Endothelial cell of umbilical vein (primary cell): ENCODE data around the gene SPIRE1. TPM values are rescaled to one million over a fixed set of nuclear protein-coding genes. Genes with fewer than 3 reads are reported as not detected.

Source experiments
- BruUV-seq: library from RNA; stranded (reverse); fragments of 400-500 nt; replicated peaks from 2 replicates; lab custom pipeline; 2021; lab: Mats Ljungman, UMichigan
- CTCF ChIA-PET: fragments of 300-600, 350-600 bp; sonication (Branson Sonifier 250); formaldehyde crosslinking; loops from one replicate; lab custom pipeline; 2021; ENCODE audit warnings: antibody characterized with exemption, inconsistent platforms; lab: Charles Lee
- POLR2A ChIA-PET: fragments of 300-600, 350-600 bp; sonication (Branson Sonifier 250); formaldehyde crosslinking; loops from one replicate; lab custom pipeline; 2021; ENCODE audit warnings: antibody characterized with exemption, inconsistent platforms; lab: Charles Lee
- DNase-seq: peaks from one replicate; pipeline ENCODE4 v3.0.0-alpha.2; 2011; ENCODE audit warnings: low read depth, low spot score
- FAIRE-seq: peaks from 2 replicates; lab custom pipeline; 2011; peaks lifted over from hg19 to GRCh38; lab: Jason Lieb, UNC
- H2AFZ ChIP-seq: 2 replicates; pipeline ENCODE4 v1.6.0; 2012; ENCODE audit warnings: low read depth, low read length, control low read depth, inconsistent platforms
- H3K27ac ChIP-seq: 2 replicates; pipeline ENCODE4 v1.5.1; 2011; ENCODE audit warnings: low read depth, mild to moderate bottlenecking, control low read depth, low read length, moderate library complexity; ENCODE audit not compliant: insufficient read depth
- H3K27me3 ChIP-seq, 2 experiments: 2 replicates each; pipeline versions ENCODE4 v1.6.0 to v1.6.1; 2011; ENCODE audit warnings: low read length in 2 of 2, mixed read lengths in 1 of 2; ENCODE audit not compliant: control insufficient read depth in 2 of 2, insufficient read depth in 2 of 2
- H3K36me3 ChIP-seq, 2 experiments: 2 replicates in 1 of 2; 3 replicates in 1 of 2; pipeline ENCODE4 v1.5.1; 2011; ENCODE audit warnings: low read length in 2 of 2, mild to moderate bottlenecking in 1 of 2, moderate library complexity in 1 of 2; ENCODE audit not compliant: control insufficient read depth in 2 of 2, insufficient read depth in 2 of 2; ENCODE audit errors: extremely low read depth in 1 of 2
- H3K4me1 ChIP-seq: 3 replicates; pipeline ENCODE4 v1.5.1; 2011; ENCODE audit warnings: mild to moderate bottlenecking, low read length; ENCODE audit not compliant: control insufficient read depth, insufficient read depth; ENCODE audit errors: extremely low read depth
- H3K4me2 ChIP-seq: 2 replicates; pipeline ENCODE4 v1.6.1; 2011; ENCODE audit warnings: low read length, control low read depth, mixed read lengths; ENCODE audit not compliant: insufficient read depth
- H3K4me3 ChIP-seq, 3 experiments: fragments of 200-600 bp in 1 of 3; sonication (generic), shearing (Covaris generic) in 1 of 3; replicated peaks in 1 of 3; 2 replicates each; pipeline ENCODE4 v1.5.1; 2011 to 2016; ENCODE audit warnings: control low read depth in 3 of 3, low read length in 3 of 3, mild to moderate bottlenecking in 2 of 3, inconsistent platforms in 1 of 3, low read depth in 1 of 3, moderate library complexity in 1 of 3; ENCODE audit not compliant: insufficient read depth in 1 of 3
- H3K79me2 ChIP-seq: 2 replicates; pipeline ENCODE4 v1.6.0; 2012; ENCODE audit warnings: low read length, inconsistent platforms; ENCODE audit not compliant: control insufficient read depth, insufficient read depth
- H3K9ac ChIP-seq: replicated peaks from 2 replicates; pipeline ENCODE3; 2011; ENCODE audit warnings: low read length, control low read depth; ENCODE audit not compliant: insufficient read depth; ENCODE audit errors: extremely low read depth
- H3K9me1 ChIP-seq: replicated peaks from 3 replicates; pipeline ENCODE4 v1.6.0; 2011; ENCODE audit warnings: mild to moderate bottlenecking, low read length; ENCODE audit not compliant: control insufficient read depth, insufficient read depth; ENCODE audit errors: extremely low read depth
- H3K9me3 ChIP-seq: replicated peaks from 2 replicates; pipeline ENCODE4 v1.5.1; 2012; ENCODE audit warnings: low read length, inconsistent platforms; ENCODE audit not compliant: control insufficient read depth, insufficient read depth
- H4K20me1 ChIP-seq: replicated peaks from 2 replicates; pipeline ENCODE3; 2011; ENCODE audit warnings: mild to moderate bottlenecking, low read length; ENCODE audit not compliant: control insufficient read depth, insufficient read depth; ENCODE audit errors: extremely low read depth
- CTCF ChIP-seq, 2 donors: IDR thresholded peaks; 1 replicate in 1 of 2; 2 replicates in 1 of 2; pipeline ENCODE4 v1.5.1; 2011; ENCODE audit warnings: low read length in 2 of 2, mild to moderate bottlenecking in 2 of 2, moderate library complexity in 2 of 2, control low read depth in 1 of 2, inconsistent platforms in 1 of 2, low read depth in 1 of 2; ENCODE audit not compliant: insufficient read depth in 1 of 2; ENCODE audit errors: extremely low read depth in 1 of 2
- EZH2 ChIP-seq: IDR thresholded peaks from 2 replicates; pipeline ENCODE4 v1.6.1; 2012; ENCODE audit warnings: borderline replicate concordance, low read depth, mild to moderate bottlenecking, moderate library complexity, low read length, inconsistent platforms; ENCODE audit not compliant: severe bottlenecking
- GATA2 ChIP-seq: IDR thresholded peaks from 2 replicates; pipeline ENCODE4 v1.7.0; 2011; ENCODE audit warnings: low read depth, mild to moderate bottlenecking, moderate library complexity, mixed read lengths, low read length; ENCODE audit not compliant: insufficient read length, insufficient read depth
- JUN ChIP-seq: IDR thresholded peaks from 2 replicates; pipeline ENCODE4 v1.6.1; 2011; ENCODE audit warnings: borderline replicate concordance, low read depth; ENCODE audit not compliant: insufficient read length, insufficient read depth
- MYC ChIP-seq: IDR thresholded peaks from one replicate; pipeline ENCODE4 v1.6.1; 2011; ENCODE audit warnings: mild to moderate bottlenecking, low read depth, low read length
- POLR2A ChIP-seq: IDR thresholded peaks from 2 replicates; pipeline ENCODE4 v1.6.1; 2012; ENCODE audit warnings: low read depth, mild to moderate bottlenecking, control low read depth, low read length
- dilution Hi-C: fragments of 300-500 bp; cut with MboI; formaldehyde crosslinking; loops from one replicate; pipeline ENCODE4 v1.15.0; 2019; ENCODE audit warnings: low sequenced_read_pairs; ENCODE audit not compliant: extremely low pct_ligation_motif_present
- intact Hi-C: fragments of 100-400 bp; cut with micrococcal nuclease; formaldehyde crosslinking; loops from one replicate; pipeline ENCODE4 v1.10.0; 2022
- polyA plus RNA-seq, 4 experiments: library from polyadenylated mRNA; depleted of rRNA in 3 of 4; stranded (reverse) in 3 of 4; unstranded in 1 of 4; fragments of >200 nt; gene quantifications; 2 replicates each; pipeline versions ENCODE4 v1.2.1 to v1.2.3, GENCODE V29; 2011 to 2012; ENCODE audit warnings: missing spikeins in 1 of 4
- total RNA-seq: library from RNA; stranded (reverse); gene quantifications from 2 replicates; pipeline ENCODE4 v1.2.3, GENCODE V29; 2021
- TF ChIP-seq, protein P1 (sequence below): IDR thresholded peaks from 2 replicates; pipeline ENCODE4 v1.6.1; 2011; ENCODE audit not compliant: insufficient read depth, insufficient read length

The SPIRE1 gene
- total and polyA plus RNA-seq, 2 donors (not counting 3 experiments of a cell fraction or from before 2014, with no cell fraction given): 13.1 to 44.0 TPM

DNA sequence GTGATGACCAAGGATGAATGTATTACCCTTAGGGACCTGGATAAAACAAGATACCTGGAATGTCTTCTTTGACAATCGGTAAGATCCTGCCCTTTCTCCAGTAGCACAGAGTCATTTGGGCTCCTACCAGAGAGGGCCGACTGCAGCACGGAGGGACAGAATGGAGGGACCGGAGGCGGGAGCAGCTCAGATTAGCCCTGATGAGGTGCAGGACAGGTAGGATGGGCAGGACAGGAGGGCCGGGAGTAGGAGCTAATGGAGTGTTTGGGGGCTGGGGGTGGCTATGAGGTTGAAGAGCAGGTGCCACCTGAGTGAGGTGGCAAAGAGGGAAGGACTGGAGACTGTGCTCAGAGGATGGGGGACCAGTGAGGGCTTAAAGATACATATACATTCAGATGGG is 260.1 kb downstream of the SPIRE1 start:
- no TSS peak for BruUV-seq
- Histone ChIP-seq H4K20me1 (no peaks in the 10 kb centered on the region), H3K27me3 (no peaks in the 10 kb centered on the region), H3K36me3 (no peaks in the 10 kb centered on the region), H3K4me3 (no peak overlapping the region), H3K4me1 (no peaks in the 10 kb centered on the region), H3K9ac (no peak overlapping the region), H2AFZ (no peak overlapping the region), H3K9me1 (no peaks in the 10 kb centered on the region), H3K79me2 (no peaks in the 10 kb centered on the region), H3K4me2 (no peak overlapping the region), H3K27ac (no peak overlapping the region), H3K9me3 (no peaks in the 10 kb centered on the region)
- FAIRE-seq (no peak), DNase-seq (no peak)
- dilution Hi-C loops (no loop called here), intact Hi-C loops (no loop called here)
- POLR2A ChIA-PET: no interaction called here
- CTCF ChIA-PET: no interaction called here
- TF ChIP-seq CTCF (IDR thresholded peaks at IDR 0.05; ENCODE audit: extremely low read depth in 1 of 2, insufficient read depth in 1 of 2, low read depth in 1 of 2, low read length in 2 of 2) (no peak), MYC (no peak), EZH2 (no peak), JUN (no peak), POLR2A (no peak), GATA2 (no peak)
- TF ChIP-seq, protein P1, sequence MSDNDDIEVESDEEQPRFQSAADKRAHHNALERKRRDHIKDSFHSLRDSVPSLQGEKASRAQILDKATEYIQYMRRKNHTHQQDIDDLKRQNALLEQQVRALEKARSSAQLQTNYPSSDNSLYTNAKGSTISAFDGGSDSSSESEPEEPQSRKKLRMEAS: no peak
